Stimulated activated naive B cell treated with anti-CD40 and anti-IgM and Interleukin-4, amounts not matched to agents 10 μg/mL and 1 μg/mL and 100 μg/mL, for 72 hours (primary cell): ENCODE results near the gene GPX8.

Experiments
- ATAC-seq, 2 donors: fragments of 150-1000 bp; cut with Tn5 transposase; replicated peaks; 2 replicates each; pipeline ENCODE4 v1.10.0; 2021; ENCODE audit warnings: moderate library complexity in 1 of 2
- DNase-seq: peaks from one replicate; pipeline ENCODE4 v3.0.0; 2021
- H3K27ac Mint-ChIP-seq: one replicate; pipeline ENCODE4 v1.8.0; 2022; ENCODE audit warnings: mild to moderate bottlenecking, mixed read lengths
- H3K27me3 Mint-ChIP-seq, 2 donors: one replicate each; pipeline ENCODE4 v1.8.0; 2022; ENCODE audit warnings: mixed read lengths in 2 of 2
- H3K36me3 Mint-ChIP-seq, 2 donors: one replicate each; pipeline ENCODE4 v1.8.0; 2022; ENCODE audit warnings: mixed read lengths in 2 of 2, mild to moderate bottlenecking in 1 of 2
- H3K4me1 Mint-ChIP-seq, 2 donors: one replicate each; pipeline ENCODE4 v1.8.0; 2022; ENCODE audit warnings: mixed read lengths in 2 of 2, mild to moderate bottlenecking in 1 of 2
- H3K4me3 Mint-ChIP-seq, 2 donors: one replicate each; pipeline ENCODE4 v1.8.0; 2022; ENCODE audit warnings: mild to moderate bottlenecking in 2 of 2, mixed read lengths in 2 of 2, moderate library complexity in 1 of 2
- H3K9me3 Mint-ChIP-seq, 2 donors: one replicate each; pipeline ENCODE4 v1.8.0; 2022; ENCODE audit warnings: mixed read lengths in 2 of 2, mild to moderate bottlenecking in 1 of 2

GPX8 gene, protein sequence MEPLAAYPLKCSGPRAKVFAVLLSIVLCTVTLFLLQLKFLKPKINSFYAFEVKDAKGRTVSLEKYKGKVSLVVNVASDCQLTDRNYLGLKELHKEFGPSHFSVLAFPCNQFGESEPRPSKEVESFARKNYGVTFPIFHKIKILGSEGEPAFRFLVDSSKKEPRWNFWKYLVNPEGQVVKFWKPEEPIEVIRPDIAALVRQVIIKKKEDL

GRCh38 chr5:55159763-55160492 is at the start of gene GPX8:
GPX8 (plus strand) TSS chr5:55160171; CDS start chr5:55160193, 22 bp downstream.
- peaks cover 23 to 40% of the 10 kb centered on the region in 2 donors for H3K27me3 Mint-ChIP-seq
- H3K4me1 Mint-ChIP-seq = no peaks in the 10 kb centered on the region
- H3K27ac Mint-ChIP-seq = no peak within 1 kb of the TSS
- H3K36me3 Mint-ChIP-seq = no peaks in the 10 kb centered on the region
- H3K4me3 Mint-ChIP-seq = no peak within 1 kb of the TSS
- peaks cover 3 to 4% of the 10 kb centered on the region in 2 donors for H3K9me3 Mint-ChIP-seq
- peak; percentile 52 to 57 for ATAC-seq
- DNase-seq = no peak

DNA sequence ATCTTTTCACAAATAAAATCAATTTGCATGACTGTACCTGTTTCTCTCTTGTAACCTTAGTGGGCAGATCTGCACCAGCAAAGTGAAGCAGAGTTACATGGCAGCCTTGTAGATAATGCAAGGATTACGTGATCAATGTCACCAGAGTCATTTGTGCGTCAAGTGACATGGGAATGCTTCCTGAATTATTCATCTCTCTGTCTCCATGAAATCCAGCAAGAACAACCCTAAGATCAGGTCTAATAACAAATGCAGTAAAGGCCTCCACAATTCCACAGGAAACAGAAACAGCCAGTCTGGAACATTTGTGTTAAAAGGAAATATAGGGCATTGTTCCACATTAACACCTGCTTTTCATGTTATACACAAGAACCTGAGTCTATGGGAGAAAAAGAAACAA is 49.8 kb upstream of the GPX8 start:
- H3K27ac Mint-ChIP-seq = no peak overlapping the region

GRCh38 chr5:55113327-55113726 is 46.6 kb upstream of the GPX8 start:
- no peak for DNase-seq
- H3K4me1 Mint-ChIP-seq = no peaks in the 10 kb centered on the region
- no peak overlapping the region for H3K27ac Mint-ChIP-seq
- peaks cover 0 to 4% of the 10 kb centered on the region in 2 donors for H3K27me3 Mint-ChIP-seq
- no peak overlapping the region for H3K4me3 Mint-ChIP-seq
- no peak for ATAC-seq
- no peaks in the 10 kb centered on the region for H3K9me3 Mint-ChIP-seq
- H3K36me3 Mint-ChIP-seq = no peaks in the 10 kb centered on the region

More for the DNA sequence above, 49.8 kb upstream of the GPX8 start:
- no peaks in the 10 kb centered on the region for H3K9me3 Mint-ChIP-seq
- H3K4me3 Mint-ChIP-seq = no peak overlapping the region
- ATAC-seq (no peak), DNase-seq (no peak)
- no peaks in the 10 kb centered on the region for H3K36me3 Mint-ChIP-seq
- peaks cover 0 to 4% of the 10 kb centered on the region in 2 donors for H3K27me3 Mint-ChIP-seq
- no peaks in the 10 kb centered on the region for H3K4me1 Mint-ChIP-seq

DNA sequence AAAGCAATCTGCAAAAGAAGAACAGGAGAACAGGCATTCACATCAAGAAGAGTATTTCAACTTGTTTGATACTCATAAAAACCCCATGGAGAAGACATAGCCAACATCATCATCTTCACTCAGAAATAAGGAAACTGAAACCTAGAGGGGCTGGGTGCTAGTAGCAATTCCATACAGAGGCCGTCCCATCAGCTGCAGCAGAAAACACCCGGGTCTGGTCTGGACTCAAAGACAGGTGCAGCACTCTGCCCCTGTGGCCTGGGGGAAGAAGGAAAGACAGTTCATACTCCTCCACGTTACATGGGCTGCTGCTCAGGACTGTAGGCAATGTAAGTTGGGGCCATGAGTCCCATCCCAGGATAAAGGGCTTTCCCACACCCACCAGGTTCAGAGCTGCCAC is 45.9 kb upstream of the GPX8 start:
- H3K27ac Mint-ChIP-seq = no peak overlapping the region
- DNase-seq = no peak
- no peak for ATAC-seq
- no peak overlapping the region for H3K4me3 Mint-ChIP-seq
- H3K27me3 Mint-ChIP-seq = peaks cover 0 to 4% of the 10 kb centered on the region in 2 donors
- H3K36me3 Mint-ChIP-seq = no peaks in the 10 kb centered on the region
- no peaks in the 10 kb centered on the region for H3K4me1 Mint-ChIP-seq
- no peaks in the 10 kb centered on the region for H3K9me3 Mint-ChIP-seq

DNA sequence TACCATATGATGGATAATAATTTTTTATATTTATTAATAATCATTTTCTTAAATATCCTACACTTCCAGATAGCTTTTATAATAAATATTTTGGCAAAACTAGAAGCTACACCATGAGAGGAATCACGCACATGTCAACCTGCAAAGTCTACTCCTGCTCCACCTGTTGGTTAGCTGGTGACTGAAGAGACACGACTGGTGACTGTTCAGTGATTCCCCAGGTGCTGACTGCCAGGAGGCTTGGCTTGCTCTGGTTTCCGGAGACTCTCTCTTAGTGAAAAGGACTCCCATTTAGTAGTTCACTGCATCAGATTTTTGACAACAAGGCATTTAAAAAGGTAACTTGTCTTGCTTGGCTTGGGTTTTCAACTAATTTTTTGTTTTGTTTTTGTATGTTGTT is 36.6 kb upstream of the GPX8 start:
- no peaks in the 10 kb centered on the region for H3K4me1 Mint-ChIP-seq
- H3K36me3 Mint-ChIP-seq = no peaks in the 10 kb centered on the region
- no peaks in the 10 kb centered on the region for H3K9me3 Mint-ChIP-seq
- no peak for ATAC-seq
- no peak overlapping the region for H3K27ac Mint-ChIP-seq
- no peak overlapping the region for H3K4me3 Mint-ChIP-seq
- H3K27me3 Mint-ChIP-seq = peaks cover 0 to 14% of the 10 kb centered on the region in 2 donors
- no peak for DNase-seq

DNA sequence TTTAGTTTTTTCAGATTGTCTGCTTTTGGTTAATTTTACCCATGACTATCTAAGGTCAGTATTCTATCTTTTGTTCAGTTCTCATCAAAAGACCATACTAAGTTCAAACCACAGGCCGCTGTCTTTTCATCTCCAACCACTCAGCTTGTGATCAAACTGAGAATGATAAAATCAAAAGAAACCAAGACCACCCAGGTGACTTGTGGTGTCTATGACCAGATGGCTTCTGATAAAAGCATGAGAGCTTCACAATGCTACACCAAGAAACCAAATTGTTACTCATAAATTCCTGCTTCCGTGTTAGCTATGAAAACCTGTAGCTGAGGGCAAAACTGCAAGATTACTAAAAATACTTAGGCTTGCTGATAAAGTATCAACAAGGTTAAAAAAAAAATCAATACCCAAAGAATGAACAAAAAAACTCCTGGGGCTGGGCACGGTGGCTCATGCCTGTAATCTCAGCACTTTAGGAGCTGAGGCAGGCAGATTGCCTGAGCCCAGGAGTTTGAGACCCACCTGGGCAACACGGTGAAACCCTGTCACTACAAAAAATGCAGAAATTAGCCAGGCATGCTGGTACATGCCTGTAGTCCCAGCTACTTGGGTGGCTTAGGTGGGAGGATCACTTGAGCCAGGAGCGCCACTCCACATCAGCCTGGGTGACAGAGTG is 25.8 kb upstream of the GPX8 start:
- H3K4me3 Mint-ChIP-seq = no peak overlapping the region
- peaks cover 0 to 4% of the 10 kb centered on the region in 2 donors for H3K36me3 Mint-ChIP-seq
- DNase-seq (no peak), ATAC-seq (no peak)
- peaks cover 8 to 10% of the 10 kb centered on the region in 2 donors for H3K9me3 Mint-ChIP-seq
- H3K27ac Mint-ChIP-seq = no peak overlapping the region
- no peaks in the 10 kb centered on the region for H3K27me3 Mint-ChIP-seq
- peaks cover 0 to 2% of the 10 kb centered on the region in 2 donors for H3K4me1 Mint-ChIP-seq

DNA sequence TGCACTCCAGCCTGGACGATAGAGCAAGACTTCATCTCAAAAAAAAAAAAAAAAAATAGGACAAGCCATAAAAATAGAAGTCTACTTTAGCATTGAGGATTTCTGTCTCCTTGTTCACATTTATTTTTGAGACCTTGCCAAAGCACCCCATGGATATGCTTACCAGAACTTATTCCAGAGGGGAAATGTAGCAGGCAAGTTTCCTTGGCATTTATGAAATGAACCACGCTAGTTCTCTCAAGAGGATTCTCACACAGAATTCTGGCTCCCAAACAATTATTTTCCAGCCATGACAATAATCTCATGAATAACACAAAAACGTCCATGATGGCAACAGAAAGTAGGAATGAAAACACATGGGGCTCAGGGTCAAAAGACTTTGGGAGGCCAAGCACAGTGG is 23.4 kb upstream of the GPX8 start:
- no peak for ATAC-seq
- Mint-ChIP-seq H3K36me3 (no peaks in the 10 kb centered on the region), H3K27ac (no peak overlapping the region), H3K4me1 (peaks cover 0 to 2% of the 10 kb centered on the region in 2 donors), H3K4me3 (no peak overlapping the region), H3K9me3 (peaks cover 0 to under 1% of the 10 kb centered on the region in 2 donors), H3K27me3 (peaks cover 0 to 5% of the 10 kb centered on the region in 2 donors)
- no peak for DNase-seq

GRCh38 chr5:55140908-55141665 is 18.9 kb upstream of the GPX8 start:
- no peak overlapping the region for H3K4me3 Mint-ChIP-seq
- H3K27me3 Mint-ChIP-seq = peaks cover 5 to 12% of the 10 kb centered on the region in 2 donors
- no peak overlapping the region for H3K27ac Mint-ChIP-seq
- no peaks in the 10 kb centered on the region for H3K9me3 Mint-ChIP-seq
- no peak for DNase-seq
- no peaks in the 10 kb centered on the region for H3K4me1 Mint-ChIP-seq
- H3K36me3 Mint-ChIP-seq = no peaks in the 10 kb centered on the region
- no peak for ATAC-seq

DNA sequence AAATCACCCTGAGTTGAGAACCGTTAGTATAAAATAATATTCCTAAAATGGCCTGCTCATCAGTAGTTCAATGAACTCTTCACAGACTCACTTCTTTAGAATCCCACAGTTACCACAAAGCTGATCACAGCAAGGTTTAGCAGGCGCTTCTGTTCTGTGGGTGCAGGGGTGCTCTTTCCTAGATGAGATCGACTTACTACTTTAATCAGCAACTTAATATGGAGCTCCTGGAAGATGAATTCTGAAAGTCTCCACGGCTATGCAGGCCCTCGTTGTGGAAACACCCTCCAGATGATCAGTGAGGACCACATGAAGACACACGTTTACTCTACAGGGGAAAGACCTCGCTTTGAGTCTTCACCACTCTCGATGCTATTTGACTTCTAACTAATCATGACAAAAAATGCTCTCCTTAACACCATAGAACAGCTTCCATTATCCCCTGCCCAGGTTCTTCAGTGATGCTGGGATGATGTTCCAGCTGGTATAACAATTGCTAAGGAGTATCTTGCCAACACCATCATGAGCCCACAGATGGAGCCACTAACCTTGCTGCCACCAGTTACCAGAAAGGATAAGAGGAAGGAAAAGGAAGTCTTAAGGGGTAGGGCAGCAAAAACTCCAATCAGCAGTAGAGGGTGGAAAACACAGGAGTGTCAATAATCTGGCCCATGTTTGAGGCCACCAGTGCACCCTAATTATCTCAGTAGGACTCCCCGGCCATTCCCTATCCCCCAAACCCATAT is 17.9 kb upstream of the GPX8 start:
- Mint-ChIP-seq H3K4me3 (no peak overlapping the region), H3K27me3 (peaks cover 10 to 12% of the 10 kb centered on the region in 2 donors), H3K36me3 (no peaks in the 10 kb centered on the region), H3K9me3 (no peaks in the 10 kb centered on the region), H3K4me1 (peaks cover 2 to 4% of the 10 kb centered on the region in 2 donors), H3K27ac (no peak overlapping the region)
- no peak for ATAC-seq
- no peak for DNase-seq

DNA sequence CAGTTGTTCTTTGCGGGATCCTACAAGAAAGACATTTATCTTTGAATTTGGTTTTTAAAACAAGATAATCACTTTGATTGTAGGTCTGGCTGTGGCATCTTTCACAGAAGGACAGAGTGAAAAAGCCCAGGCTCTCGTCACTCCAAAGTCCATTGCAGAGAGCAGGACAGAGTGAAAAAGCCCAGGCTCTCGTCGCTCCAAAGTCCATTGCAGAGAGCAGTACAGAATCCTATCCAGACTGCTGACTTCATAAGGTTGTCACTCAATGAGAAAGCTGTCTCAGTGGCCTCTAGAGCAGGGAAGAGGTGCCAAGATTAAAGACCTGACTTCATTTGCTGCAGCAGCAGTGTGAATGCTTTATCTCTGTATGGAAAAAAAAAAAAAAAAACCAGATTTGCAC is 16.3 kb upstream of the GPX8 start:
- ATAC-seq = no peak
- H3K9me3 Mint-ChIP-seq = no peaks in the 10 kb centered on the region
- no peak for DNase-seq
- H3K36me3 Mint-ChIP-seq = no peaks in the 10 kb centered on the region
- peaks cover 10 to 12% of the 10 kb centered on the region in 2 donors for H3K27me3 Mint-ChIP-seq
- H3K4me3 Mint-ChIP-seq = no peak overlapping the region
- peaks cover 2 to 4% of the 10 kb centered on the region in 2 donors for H3K4me1 Mint-ChIP-seq
- no peak overlapping the region for H3K27ac Mint-ChIP-seq

DNA sequence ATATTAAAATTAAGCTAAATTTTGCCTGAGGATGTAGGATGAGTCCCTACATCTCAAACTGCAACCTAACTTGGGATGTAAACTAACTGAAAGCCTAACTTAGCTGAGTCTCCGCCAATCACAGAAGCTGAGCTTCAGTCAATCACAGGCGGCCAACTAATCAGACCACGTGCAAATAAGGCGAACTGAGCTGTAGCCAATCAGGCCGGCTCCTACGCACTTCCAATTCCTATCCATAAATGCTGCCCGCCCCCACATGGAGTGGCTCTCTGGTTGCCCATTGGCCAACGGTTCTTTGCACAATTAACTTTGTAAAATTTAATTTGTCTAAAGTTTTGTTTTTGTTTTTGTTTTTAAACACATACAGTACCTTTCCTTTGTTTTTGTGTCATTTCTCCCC is 13.9 kb upstream of the GPX8 start:
- Mint-ChIP-seq H3K36me3 (no peaks in the 10 kb centered on the region), H3K4me3 (no peak overlapping the region), H3K4me1 (peaks cover 2 to 4% of the 10 kb centered on the region in 2 donors), H3K9me3 (no peaks in the 10 kb centered on the region), H3K27ac (no peak overlapping the region), H3K27me3 (peaks cover 10 to 15% of the 10 kb centered on the region in 2 donors)
- no peak for ATAC-seq
- DNase-seq = no peak

GRCh38 chr5:55146543-55147151 is 13.3 kb upstream of the GPX8 start:
- peak; percentile 87 to 91 for ATAC-seq
- peaks cover 7 to 16% of the 10 kb centered on the region in 2 donors for H3K27me3 Mint-ChIP-seq
- no peaks in the 10 kb centered on the region for H3K9me3 Mint-ChIP-seq
- no peak overlapping the region for H3K27ac Mint-ChIP-seq
- DNase-seq = peak; percentile 62
- peaks cover 2 to 4% of the 10 kb centered on the region in 2 donors for H3K4me1 Mint-ChIP-seq
- H3K36me3 Mint-ChIP-seq = no peaks in the 10 kb centered on the region
- H3K4me3 Mint-ChIP-seq = no peak overlapping the region

- H3K4me3 Mint-ChIP-seq = no peak overlapping the region
- no peaks in the 10 kb centered on the region for H3K9me3 Mint-ChIP-seq
- DNase-seq = no peak
- no peak for ATAC-seq
- peaks cover 2 to 4% of the 10 kb centered on the region in 2 donors for H3K4me1 Mint-ChIP-seq
- no peak overlapping the region for H3K27ac Mint-ChIP-seq
- H3K36me3 Mint-ChIP-seq = no peaks in the 10 kb centered on the region
- peaks cover 15 to 32% of the 10 kb centered on the region in 2 donors for H3K27me3 Mint-ChIP-seq
These were observed 10.6 kb upstream of the GPX8 start for GRCh38 chr5:55149308-55149795.
